ENCODE data around the gene OSBPL10. TPM values are rescaled to one million over a fixed set of nuclear protein-coding genes. Genes with fewer than 3 reads are reported as not detected.
"Not testable (repeated sequence)": the region's sequence is repeated elsewhere in the genome, so short reads cannot be mapped to it uniquely, and the experiment has no call there.

The OSBPL10 gene
- total and polyA plus RNA-seq, 2 of the 8 experiments (the other 6 are each of a cell fraction or from before 2014, with no cell fraction given), result 26.2 to 86.7 TPM

DNA sequence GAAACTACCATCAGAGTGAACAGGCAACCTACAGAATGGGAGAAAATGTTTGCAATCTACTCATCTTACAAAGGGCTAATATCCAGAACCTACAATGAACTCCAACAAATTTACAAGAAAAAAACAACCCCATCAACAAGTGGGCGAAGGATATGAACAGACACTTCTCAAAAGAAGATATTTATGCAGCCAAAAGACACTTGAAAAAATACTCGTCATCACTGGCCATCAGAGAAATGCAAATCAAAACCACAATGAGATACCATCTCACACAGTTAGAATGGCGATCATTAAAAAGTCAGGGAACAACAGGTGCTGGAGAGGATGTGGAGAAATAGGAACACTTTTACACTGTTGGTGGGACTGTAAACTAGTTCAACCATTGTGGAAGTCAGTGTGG lies 34.6 kb upstream of the OSBPL10 start:
- H3K79me2 ChIP-seq (ENCODE audit: control insufficient read depth in 1 of 2, insufficient read depth in 2 of 2, low read length in 2 of 2); H3K4me2 ChIP-seq (ENCODE audit: insufficient read depth in 1 of 2, low read depth in 2 of 2, low read length in 2 of 2): not testable (repeated sequence)
- WGBS, 2 experiments (ENCODE audit: extremely low coverage in 1 of 2, insufficient coverage in 1 of 2, insufficient read length in 1 of 2, insufficient replicate concordance in 2 of 2, low coverage in 1 of 2, low lambda C conversion rate in 2 of 2, missing lambda C conversion rate in 1 of 2), result 94% methylated on average over 3 of the region's 3 CpGs; no CpG with 5 or more reads in 1 of the 2 experiments

More for the DNA sequence above, 34.6 kb upstream of the OSBPL10 start:
- H3K14ac ChIP-seq (ENCODE audit: insufficient read length); H3K27me3 ChIP-seq (replicated peaks in 1 of 4; ENCODE audit: control insufficient read depth in 3 of 4, extremely low read depth in 1 of 4, insufficient read depth in 3 of 4, low read length in 3 of 4); H4K20me1 ChIP-seq (replicated peaks in 1 of 2; ENCODE audit: control insufficient read depth in 1 of 2, insufficient read depth in 2 of 2, low read length in 2 of 2); H3K4ac ChIP-seq (replicated peaks; ENCODE audit: insufficient read length, low read depth, low read length); H3K56ac ChIP-seq (replicated peaks; ENCODE audit: insufficient read length, low read depth, low read length); H4K91ac ChIP-seq (replicated peaks; ENCODE audit: insufficient read length, low read length); H3K27ac ChIP-seq (ENCODE audit: low read depth, low read length); H3K23me2 ChIP-seq (ENCODE audit: low read depth, low read length); FAIRE-seq; CTCF ChIA-PET (ENCODE audit: partially characterized antibody); H3K4me3 ChIP-seq (ENCODE audit: extremely low read depth in 1 of 4, insufficient read depth in 2 of 4, low read depth in 3 of 4, low read length in 4 of 4); H3K9me3 ChIP-seq (ENCODE audit: insufficient read depth in 2 of 2, low read depth in 1 of 2, low read length in 1 of 2); POLR2A ChIA-PET (ENCODE audit: partially characterized antibody); H2BK12ac ChIP-seq (ENCODE audit: low read depth, low read length); H3K18ac ChIP-seq (ENCODE audit: extremely low read depth, low read length); H3K36me3 ChIP-seq (ENCODE audit: control insufficient read depth in 2 of 4, insufficient read depth in 4 of 4, low read length in 3 of 4); H3K23ac ChIP-seq (ENCODE audit: insufficient read length); H2BK5ac ChIP-seq (ENCODE audit: low read depth, low read length); H4K8ac ChIP-seq (ENCODE audit: extremely low read depth, insufficient read depth, low read length); H3K4me1 ChIP-seq (replicated peaks in 1 of 4; ENCODE audit: control insufficient read depth in 3 of 4, insufficient read depth in 4 of 4, low read length in 3 of 4); H2AFZ ChIP-seq (ENCODE audit: low read length); H2AK5ac ChIP-seq (ENCODE audit: low read depth, low read length); H3K9ac ChIP-seq (replicated peaks in 1 of 4; ENCODE audit: extremely low read depth in 1 of 4, low read depth in 3 of 4, low read length in 3 of 4); DNase-seq (ENCODE audit: low read depth in 1 of 2, low spot score in 2 of 2); H3K79me1 ChIP-seq (ENCODE audit: low read depth, low read length); H4K5ac ChIP-seq (ENCODE audit: insufficient read length, low read depth, low read length); H2BK20ac ChIP-seq (ENCODE audit: low read length); H2BK120ac ChIP-seq (replicated peaks; ENCODE audit: low read depth, low read length); H2BK15ac ChIP-seq (ENCODE audit: low read length): not testable (repeated sequence)
